Endothelial cell of umbilical vein (primary cell): ENCODE results near the gene PIBF1. TPM values are rescaled to one million over a fixed set of nuclear protein-coding genes. Genes with fewer than 3 reads are reported as not detected.

Source experiments
- BruUV-seq: library from RNA; stranded (reverse); fragments of 400-500 nt; replicated peaks from 2 replicates; lab custom pipeline; 2021; lab: Mats Ljungman, UMichigan
- CTCF ChIA-PET: fragments of 300-600, 350-600 bp; sonication (Branson Sonifier 250); formaldehyde crosslinking; loops from one replicate; lab custom pipeline; 2021; ENCODE audit warnings: antibody characterized with exemption, inconsistent platforms; lab: Charles Lee
- POLR2A ChIA-PET: fragments of 300-600, 350-600 bp; sonication (Branson Sonifier 250); formaldehyde crosslinking; loops from one replicate; lab custom pipeline; 2021; ENCODE audit warnings: antibody characterized with exemption, inconsistent platforms; lab: Charles Lee
- DNase-seq: peaks from one replicate; pipeline ENCODE4 v3.0.0-alpha.2; 2011; ENCODE audit warnings: low read depth, low spot score
- FAIRE-seq: peaks from 2 replicates; lab custom pipeline; 2011; peaks lifted over from hg19 to GRCh38; lab: Jason Lieb, UNC
- H2AFZ ChIP-seq: 2 replicates; pipeline ENCODE4 v1.6.0; 2012; ENCODE audit warnings: low read depth, low read length, control low read depth, inconsistent platforms
- H3K27ac ChIP-seq: 2 replicates; pipeline ENCODE4 v1.5.1; 2011; ENCODE audit warnings: low read depth, mild to moderate bottlenecking, control low read depth, low read length, moderate library complexity; ENCODE audit not compliant: insufficient read depth
- H3K27me3 ChIP-seq, 2 experiments: 2 replicates each; pipeline versions ENCODE4 v1.6.0 to v1.6.1; 2011; ENCODE audit warnings: low read length in 2 of 2, mixed read lengths in 1 of 2; ENCODE audit not compliant: control insufficient read depth in 2 of 2, insufficient read depth in 2 of 2
- H3K36me3 ChIP-seq, 2 experiments: 2 replicates in 1 of 2; 3 replicates in 1 of 2; pipeline ENCODE4 v1.5.1; 2011; ENCODE audit warnings: low read length in 2 of 2, mild to moderate bottlenecking in 1 of 2, moderate library complexity in 1 of 2; ENCODE audit not compliant: control insufficient read depth in 2 of 2, insufficient read depth in 2 of 2; ENCODE audit errors: extremely low read depth in 1 of 2
- H3K4me1 ChIP-seq: 3 replicates; pipeline ENCODE4 v1.5.1; 2011; ENCODE audit warnings: mild to moderate bottlenecking, low read length; ENCODE audit not compliant: control insufficient read depth, insufficient read depth; ENCODE audit errors: extremely low read depth
- H3K4me2 ChIP-seq: 2 replicates; pipeline ENCODE4 v1.6.1; 2011; ENCODE audit warnings: low read length, control low read depth, mixed read lengths; ENCODE audit not compliant: insufficient read depth
- H3K4me3 ChIP-seq, 3 experiments: fragments of 200-600 bp in 1 of 3; sonication (generic), shearing (Covaris generic) in 1 of 3; replicated peaks in 1 of 3; 2 replicates each; pipeline ENCODE4 v1.5.1; 2011 to 2016; ENCODE audit warnings: control low read depth in 3 of 3, low read length in 3 of 3, mild to moderate bottlenecking in 2 of 3, inconsistent platforms in 1 of 3, low read depth in 1 of 3, moderate library complexity in 1 of 3; ENCODE audit not compliant: insufficient read depth in 1 of 3
- H3K79me2 ChIP-seq: 2 replicates; pipeline ENCODE4 v1.6.0; 2012; ENCODE audit warnings: low read length, inconsistent platforms; ENCODE audit not compliant: control insufficient read depth, insufficient read depth
- H3K9ac ChIP-seq: replicated peaks from 2 replicates; pipeline ENCODE3; 2011; ENCODE audit warnings: low read length, control low read depth; ENCODE audit not compliant: insufficient read depth; ENCODE audit errors: extremely low read depth
- H3K9me1 ChIP-seq: replicated peaks from 3 replicates; pipeline ENCODE4 v1.6.0; 2011; ENCODE audit warnings: mild to moderate bottlenecking, low read length; ENCODE audit not compliant: control insufficient read depth, insufficient read depth; ENCODE audit errors: extremely low read depth
- H3K9me3 ChIP-seq: replicated peaks from 2 replicates; pipeline ENCODE4 v1.5.1; 2012; ENCODE audit warnings: low read length, inconsistent platforms; ENCODE audit not compliant: control insufficient read depth, insufficient read depth
- H4K20me1 ChIP-seq: replicated peaks from 2 replicates; pipeline ENCODE3; 2011; ENCODE audit warnings: mild to moderate bottlenecking, low read length; ENCODE audit not compliant: control insufficient read depth, insufficient read depth; ENCODE audit errors: extremely low read depth
- CTCF ChIP-seq, 2 donors: IDR thresholded peaks; 1 replicate in 1 of 2; 2 replicates in 1 of 2; pipeline ENCODE4 v1.5.1; 2011; ENCODE audit warnings: low read length in 2 of 2, mild to moderate bottlenecking in 2 of 2, moderate library complexity in 2 of 2, control low read depth in 1 of 2, inconsistent platforms in 1 of 2, low read depth in 1 of 2; ENCODE audit not compliant: insufficient read depth in 1 of 2; ENCODE audit errors: extremely low read depth in 1 of 2
- EZH2 ChIP-seq: IDR thresholded peaks from 2 replicates; pipeline ENCODE4 v1.6.1; 2012; ENCODE audit warnings: borderline replicate concordance, low read depth, mild to moderate bottlenecking, moderate library complexity, low read length, inconsistent platforms; ENCODE audit not compliant: severe bottlenecking
- FOS ChIP-seq: IDR thresholded peaks from 2 replicates; pipeline ENCODE4 v1.6.1; 2011; ENCODE audit warnings: mild to moderate bottlenecking, low read length, moderate library complexity, borderline replicate concordance; ENCODE audit not compliant: insufficient read depth
- GATA2 ChIP-seq: IDR thresholded peaks from 2 replicates; pipeline ENCODE4 v1.7.0; 2011; ENCODE audit warnings: low read depth, mild to moderate bottlenecking, moderate library complexity, mixed read lengths, low read length; ENCODE audit not compliant: insufficient read length, insufficient read depth
- JUN ChIP-seq: IDR thresholded peaks from 2 replicates; pipeline ENCODE4 v1.6.1; 2011; ENCODE audit warnings: borderline replicate concordance, low read depth; ENCODE audit not compliant: insufficient read length, insufficient read depth
- MAX ChIP-seq: IDR thresholded peaks from 2 replicates; pipeline ENCODE4 v1.6.1; 2011; ENCODE audit not compliant: insufficient read depth, insufficient read length
- MYC ChIP-seq: IDR thresholded peaks from one replicate; pipeline ENCODE4 v1.6.1; 2011; ENCODE audit warnings: mild to moderate bottlenecking, low read depth, low read length
- POLR2A ChIP-seq: IDR thresholded peaks from 2 replicates; pipeline ENCODE4 v1.6.1; 2012; ENCODE audit warnings: low read depth, mild to moderate bottlenecking, control low read depth, low read length
- POLR2AphosphoS5 ChIP-seq: IDR thresholded peaks from 2 replicates; pipeline ENCODE4 v1.6.1; 2012; ENCODE audit warnings: low read depth, mild to moderate bottlenecking, control low read depth, low read length, moderate library complexity; ENCODE audit not compliant: insufficient read depth
- dilution Hi-C: fragments of 300-500 bp; cut with MboI; formaldehyde crosslinking; loops from one replicate; pipeline ENCODE4 v1.15.0; 2019; ENCODE audit warnings: low sequenced_read_pairs; ENCODE audit not compliant: extremely low pct_ligation_motif_present
- intact Hi-C: fragments of 100-400 bp; cut with micrococcal nuclease; formaldehyde crosslinking; loops from one replicate; pipeline ENCODE4 v1.10.0; 2022
- polyA plus RNA-seq, 4 experiments: library from polyadenylated mRNA; depleted of rRNA in 3 of 4; stranded (reverse) in 3 of 4; unstranded in 1 of 4; fragments of >200 nt; gene quantifications; 2 replicates each; pipeline versions ENCODE4 v1.2.1 to v1.2.3, GENCODE V29; 2011 to 2012; ENCODE audit warnings: missing spikeins in 1 of 4
- total RNA-seq: library from RNA; stranded (reverse); gene quantifications from 2 replicates; pipeline ENCODE4 v1.2.3, GENCODE V29; 2021

The PIBF1 gene
- total and polyA plus RNA-seq, 2 donors (not counting 3 experiments of a cell fraction or from before 2014, with no cell fraction given), result 1.4 to 18.4 TPM

- dilution Hi-C loops, result no loop called here
- Histone ChIP-seq H2AFZ (no peak overlapping the region), H3K9me1 (no peaks in the 10 kb centered on the region), H3K9me3 (no peaks in the 10 kb centered on the region), H4K20me1 (no peaks in the 10 kb centered on the region), H3K36me3 (no peaks in the 10 kb centered on the region), H3K4me2 (no peak overlapping the region), H3K79me2 (no peaks in the 10 kb centered on the region), H3K4me1 (no peaks in the 10 kb centered on the region), H3K27me3 (no peaks in the 10 kb centered on the region), H3K27ac (no peak overlapping the region), H3K9ac (no peak overlapping the region), H3K4me3 (no peak overlapping the region)
- TF ChIP-seq MYC (no peak), CTCF (IDR thresholded peaks at IDR 0.05; ENCODE audit: extremely low read depth in 1 of 2, insufficient read depth in 1 of 2, low read depth in 1 of 2, low read length in 2 of 2) (no peak), FOS (no peak), POLR2A (no peak), JUN (no peak), GATA2 (no peak), MAX (no peak), POLR2AphosphoS5 (no peak), EZH2 (no peak)
- CTCF ChIA-PET, result no interaction called here
- BruUV-seq, result no TSS peak
- FAIRE-seq (no peak), DNase-seq (no peak)
- intact Hi-C loops, result no loop called here
- POLR2A ChIA-PET, result no interaction called here
These were observed 126.5 kb downstream of the PIBF1 start for GRCh38 chr13:72908416-72908815.
